GM12892 (cell line): ENCODE measurements around the gene SGIP1.

Experiments used
- POLR2A ChIP-seq: IDR thresholded peaks from 2 replicates; pipeline ENCODE4 v1.6.1; 2011; ENCODE audit warnings: low read depth, low read length, control low read depth
- POLR2AphosphoS5 ChIP-seq: IDR thresholded peaks from 2 replicates; pipeline ENCODE4 v1.6.1; 2011; ENCODE audit warnings: low read depth, low read length, control low read depth
- TAF1 ChIP-seq: IDR thresholded peaks from 2 replicates; pipeline ENCODE4 v1.6.1; 2011; ENCODE audit warnings: low read depth, mild to moderate bottlenecking, control low read depth, low read length, borderline replicate concordance

DNA sequence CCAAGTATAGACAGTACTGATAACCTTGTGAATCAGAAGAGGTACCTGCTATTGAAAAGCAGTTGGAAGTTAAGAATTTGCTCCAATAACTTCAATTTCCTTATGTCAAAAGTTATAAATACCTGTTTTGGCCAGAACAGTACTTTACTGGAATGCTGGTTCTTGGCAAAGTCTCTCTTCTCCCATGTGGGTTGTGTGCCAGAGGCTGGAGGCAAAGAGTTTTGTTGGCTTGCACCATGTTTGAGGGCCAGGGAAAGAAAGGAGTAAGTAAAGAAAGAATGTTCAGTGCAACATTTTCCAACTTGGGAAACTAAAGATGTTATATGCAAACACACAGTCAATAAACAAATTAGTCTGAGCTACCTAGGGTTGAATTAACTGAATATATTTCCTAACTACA, 151.3 kb downstream of the SGIP1 start:
- TF ChIP-seq POLR2A (no peak), POLR2AphosphoS5 (no peak), TAF1 (no peak)
